ENCODE results near the gene AIP.

AIP gene

GRCh38 chr11:67494371-67495233, 11.8 kb downstream of the AIP start:
- no peak for DNase-seq

- no peak for DNase-seq
These were observed 12.6 kb downstream of the AIP start for GRCh38 chr11:67495234-67496005.

DNA sequence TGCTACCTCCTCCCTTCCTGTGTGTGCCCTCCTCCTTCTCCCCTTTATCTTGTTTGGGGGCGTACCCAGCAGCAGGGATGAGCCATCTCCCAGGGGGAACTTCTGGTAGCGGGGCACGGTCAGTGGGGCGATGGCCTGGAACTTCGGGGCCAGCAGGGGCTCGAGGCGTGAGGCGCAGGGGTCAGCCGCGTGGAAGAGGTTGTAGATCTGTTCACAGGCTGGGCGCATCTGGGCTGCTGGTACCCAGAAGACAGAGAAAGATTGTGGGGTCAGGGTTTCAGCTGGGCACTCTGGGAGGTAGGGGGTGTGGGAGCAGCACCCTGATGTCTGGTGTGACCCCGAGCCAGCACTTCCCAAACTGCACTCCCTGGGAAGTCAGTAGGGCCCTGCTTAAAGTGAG, 13.3 kb downstream of the AIP start:
- DNase-seq: no peak

DNA sequence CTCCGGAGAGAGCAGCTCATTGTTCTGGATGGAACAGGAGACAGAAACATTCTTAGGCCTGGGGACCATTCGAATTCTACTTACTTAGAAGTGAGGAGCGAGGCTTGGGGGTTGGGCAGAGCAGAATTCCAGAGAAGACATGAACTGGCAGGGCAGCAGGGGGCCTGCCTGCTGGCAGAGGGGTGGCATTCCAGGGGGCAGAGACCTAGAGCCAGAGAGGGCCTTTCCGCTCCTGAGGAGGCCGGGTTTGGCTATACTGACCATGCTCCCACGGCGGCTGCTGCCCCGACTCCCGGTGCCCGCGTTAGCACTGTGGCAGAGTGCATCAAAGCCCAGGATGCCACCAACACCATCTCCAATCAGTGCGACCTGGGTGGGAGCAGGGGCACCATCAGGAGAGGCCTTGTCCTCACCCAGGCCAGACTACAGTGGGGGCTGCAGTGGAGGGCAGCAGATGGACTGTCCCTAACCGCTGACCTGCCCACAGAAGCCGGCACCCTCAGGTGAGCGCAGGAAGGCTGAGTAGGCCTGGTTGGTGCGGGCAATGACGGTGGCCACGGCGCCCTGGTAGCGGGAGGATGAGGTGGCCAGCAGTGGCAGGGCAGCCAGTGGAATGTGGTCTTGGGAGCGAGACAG, 14.9 kb downstream of the AIP start:
- DNase-seq: no peak

DNA sequence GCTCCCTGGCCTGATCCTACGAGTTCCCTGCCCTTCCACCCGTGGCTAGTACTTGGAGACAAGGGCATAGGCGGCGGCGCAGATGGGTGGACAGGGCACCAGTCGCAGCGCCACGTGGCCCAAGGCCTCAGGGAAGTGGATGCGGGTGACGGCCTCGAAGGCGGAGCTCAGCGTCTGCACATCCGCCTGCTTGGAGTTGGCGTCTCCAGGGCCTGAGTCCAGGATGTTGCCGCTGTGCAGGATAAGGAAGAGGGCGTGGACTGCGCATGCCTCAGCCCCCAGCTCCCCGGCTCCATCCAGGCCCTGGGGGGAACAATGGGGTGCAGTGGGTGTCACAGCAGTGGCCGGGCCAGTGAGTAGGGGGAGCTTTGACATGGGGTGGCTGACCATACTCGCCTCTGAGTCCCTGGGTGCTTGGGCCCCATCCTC, 15.7 kb downstream of the AIP start:
- no peak for DNase-seq

DNA sequence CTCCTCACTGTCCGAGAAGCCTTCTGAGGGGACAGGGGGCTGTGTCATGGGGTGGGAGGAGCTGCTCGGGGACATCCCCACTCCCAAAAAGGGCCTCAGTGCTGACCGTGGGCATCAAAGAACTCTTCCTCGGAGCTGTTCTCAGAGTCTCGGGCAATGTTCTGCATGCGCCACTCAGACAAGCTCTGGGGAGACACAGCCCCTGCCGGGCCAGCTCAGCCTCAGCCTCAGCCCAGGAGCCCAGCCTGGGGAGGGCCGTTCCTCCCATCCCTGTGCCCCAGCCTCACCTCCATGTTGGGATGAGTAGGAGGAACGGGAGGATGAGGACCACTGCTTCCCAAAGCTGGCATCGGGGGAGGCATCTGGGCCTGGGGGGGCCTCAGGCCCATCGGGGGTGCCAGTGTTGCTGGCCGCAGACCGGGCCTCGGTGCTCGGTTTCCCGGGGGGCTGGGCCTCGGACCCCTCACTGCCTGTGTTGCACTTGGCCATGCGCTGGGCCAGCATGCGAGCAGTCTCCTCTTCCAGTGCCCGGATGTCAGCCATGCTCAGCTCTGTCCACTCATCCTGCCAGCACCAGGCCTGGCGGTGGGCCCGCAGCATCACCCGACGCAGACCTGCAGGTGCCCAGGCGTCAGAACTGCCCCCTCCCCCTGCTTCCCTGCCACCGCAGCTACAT, 17.1 kb downstream of the AIP start:
- DNase-seq: no peak

- DNase-seq: no peak
These were observed 17.6 kb downstream of the AIP start for GRCh38 chr11:67500484-67500821.

DNA sequence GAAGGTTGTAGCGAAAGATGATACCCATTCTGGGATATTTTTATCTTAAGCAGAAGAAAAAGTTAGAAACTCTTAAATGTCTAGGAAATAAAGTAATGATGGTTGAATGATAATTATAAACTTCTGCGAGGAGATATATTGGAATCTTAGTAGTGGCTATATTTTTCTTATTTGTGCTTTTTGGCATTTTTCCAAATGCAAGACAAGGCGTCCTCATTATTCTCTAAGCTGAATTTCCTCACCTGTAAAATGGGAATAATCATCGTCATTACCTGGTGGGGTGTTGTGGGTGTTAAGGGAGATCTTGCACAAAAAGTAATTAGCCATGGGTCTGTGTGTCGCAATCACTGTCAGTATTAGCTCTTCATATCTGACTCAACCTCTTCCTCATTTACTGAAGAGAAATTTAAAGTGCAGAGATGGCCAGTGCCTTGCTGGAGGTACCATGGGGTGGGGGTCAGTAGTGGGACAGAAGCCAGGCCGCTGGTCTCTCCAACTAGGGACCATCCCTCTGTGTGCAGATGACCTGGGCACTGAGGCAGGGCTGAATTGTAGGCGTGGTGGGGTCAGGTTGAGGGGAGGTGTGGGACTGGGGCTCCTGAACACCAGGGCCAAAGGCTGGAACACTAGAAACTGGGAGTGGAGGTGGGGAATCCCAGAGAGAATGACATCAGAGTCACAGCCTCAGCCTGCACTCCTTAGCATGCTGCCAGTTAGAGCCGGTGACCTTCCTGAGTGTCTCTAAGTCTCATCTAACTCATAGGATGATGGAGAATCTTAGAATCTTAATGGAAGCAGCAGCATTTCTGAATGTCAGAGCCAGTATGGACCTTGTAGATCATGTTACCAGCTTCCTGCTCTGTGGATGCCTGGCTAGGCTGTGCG, 18.2 kb downstream of the AIP start:
- no peak for DNase-seq

GRCh38 chr11:67501854-67502253, 19.0 kb downstream of the AIP start:
- no peak for DNase-seq

GRCh38 chr11:67502328-67502979, 19.6 kb downstream of the AIP start:
- DNase-seq: no peak

- DNase-seq: no peak
These were observed 20.5 kb downstream of the AIP start for GRCh38 chr11:67503119-67504004.

DNA sequence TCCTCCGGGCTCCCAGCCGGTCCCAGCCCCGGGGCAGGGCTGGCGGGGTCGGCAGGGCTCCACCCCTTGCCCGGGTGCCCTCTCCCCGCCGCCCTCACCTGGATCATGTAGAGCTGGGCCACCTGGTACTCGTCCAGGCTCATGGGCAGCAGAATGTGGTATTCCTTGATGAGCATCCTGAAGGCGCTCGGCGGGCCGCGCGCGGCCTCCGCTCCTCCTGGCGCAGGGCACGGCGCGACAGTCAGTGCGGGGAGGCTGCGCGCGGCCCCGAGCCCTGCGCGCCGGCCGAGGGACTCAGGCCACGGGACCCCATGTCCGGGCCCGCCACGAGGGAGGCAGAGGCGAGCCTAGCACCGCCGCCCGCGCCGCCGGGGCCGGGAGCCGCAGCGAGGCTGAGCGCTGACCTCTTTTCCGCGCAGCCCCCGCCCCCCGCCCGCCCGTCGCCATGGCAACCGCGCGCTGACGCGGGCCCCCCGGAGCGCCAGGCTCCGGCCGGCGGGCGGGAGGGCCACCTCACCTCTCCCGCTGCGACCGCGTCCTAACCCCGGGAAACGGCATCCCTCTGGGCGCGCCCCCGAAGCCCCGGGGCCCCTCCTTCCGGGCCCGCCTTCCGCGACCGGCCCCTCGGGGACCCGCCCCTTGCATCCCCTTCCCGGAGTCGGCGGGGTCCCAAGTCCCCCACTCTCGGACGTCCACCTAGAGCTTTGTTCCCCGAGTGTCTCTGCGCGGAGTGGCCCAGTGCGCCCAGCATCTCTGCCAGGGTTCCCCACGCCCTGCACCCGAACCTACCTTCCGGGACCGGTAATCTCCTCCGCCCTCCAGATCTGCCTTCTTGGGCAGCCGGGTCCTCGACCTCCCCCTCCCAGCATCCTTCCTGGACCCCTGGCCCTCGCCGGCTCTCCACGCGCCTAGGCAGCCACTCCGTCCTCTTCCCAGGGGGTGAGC, 21.5 kb downstream of the AIP start:
- DNase-seq: peak; percentile 70

- DNase-seq: peak; percentile 89
These were observed 22.2 kb downstream of the AIP start, which contains the start of gene PITPNM1 for GRCh38 chr11:67504950-67505581. PITPNM1 (minus strand) TSS chr11:67505363; CDS start chr11:67504180, 1,183 bp downstream.

GRCh38 chr11:67505605-67506396, 23.0 kb downstream of the AIP start:
- DNase-seq: peak; percentile 95

GRCh38 chr11:67506426-67507051, 23.7 kb downstream of the AIP start:
- peak; percentile 39 for DNase-seq

DNA sequence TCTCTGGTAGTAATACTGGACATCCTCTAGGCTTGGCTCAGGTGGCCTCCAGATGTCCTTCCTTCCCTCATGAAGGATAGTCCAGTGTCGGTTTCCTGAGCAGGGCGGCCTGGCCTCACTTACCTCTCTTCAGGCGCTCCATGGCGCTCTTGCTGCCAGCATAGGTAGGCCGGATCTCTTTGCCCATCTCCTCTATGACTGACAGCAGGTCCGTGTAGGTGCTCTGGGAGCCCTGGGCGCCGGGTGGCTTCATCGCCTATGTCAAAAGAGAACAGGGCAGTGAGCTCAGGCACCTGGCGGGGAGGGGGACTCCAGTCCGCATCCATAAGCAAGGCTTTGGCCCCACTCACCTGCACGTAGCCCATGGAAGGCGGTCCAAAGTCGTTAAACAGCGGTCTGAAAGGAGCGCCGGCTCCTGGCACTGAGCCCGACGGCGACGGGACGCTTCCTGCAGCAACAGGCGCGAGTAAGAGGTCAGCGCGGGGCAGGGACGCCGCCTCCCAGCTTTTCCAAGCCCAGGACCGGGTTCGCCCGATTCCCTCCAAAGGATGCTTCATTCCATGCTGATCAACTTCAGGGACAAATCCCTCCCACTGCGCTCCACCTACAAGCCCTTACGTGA, 24.5 kb downstream of the AIP start:
- DNase-seq: no peak
